Subcutaneous adipose tissue (tissue), 4 donors: ENCODE data around the gene FAM3B. TPM values are rescaled to one million over a fixed set of nuclear protein-coding genes. Genes with fewer than 3 reads are reported as not detected.

ENCODE experiments used
- CTCF ChIP-seq: fragments of 450-650 bp; IDR thresholded peaks from one replicate; pipeline ENCODE4 v1.5.1; 2016; ENCODE audit warnings: low read depth, mild to moderate bottlenecking, control low read depth, antibody characterized with exemption, moderate library complexity
- total RNA-seq, 4 donors: library from RNA; depleted of rRNA; stranded (reverse); fragments of >200 nt; gene quantifications; one replicate each; pipeline ENCODE4 v1.1.0, GENCODE V29; 2016

Gene FAM3B
- total RNA-seq, 4 donors from 2014 or later, result 2.4 TPM; not detected in 3

- TF ChIP-seq CTCF, result no peak
Measured at GRCh38 chr21:41283211-41283818, 33.3 kb upstream of the FAM3B start.

- no peak for TF ChIP-seq CTCF
Measured at GRCh38 chr21:41289431-41289830, 27.2 kb upstream of the FAM3B start.

GRCh38 chr21:41290106-41290799 lies 26.3 kb upstream of the FAM3B start:
- no peak for TF ChIP-seq CTCF

- no peak for TF ChIP-seq CTCF
Measured at GRCh38 chr21:41294548-41295231, 21.9 kb upstream of the FAM3B start.

- no peak for TF ChIP-seq CTCF
Measured at GRCh38 chr21:41295721-41296254, 20.8 kb upstream of the FAM3B start.

GRCh38 chr21:41302976-41303375 lies 13.6 kb upstream of the FAM3B start:
- TF ChIP-seq CTCF, result no peak
